ENCODE measurements around the gene PIWIL4. TPM values are rescaled to one million over a fixed set of nuclear protein-coding genes. Genes with fewer than 3 reads are reported as not detected.

Gene PIWIL4
- total and polyA plus RNA-seq, 2 of the 8 experiments (the other 6 are each of a cell fraction or from before 2014, with no cell fraction given), result 0.51 to 0.52 TPM

- Histone ChIP-seq H4K91ac (replicated peaks; ENCODE audit: insufficient read length, low read length) (no peak overlapping the region), H2BK120ac (replicated peaks; ENCODE audit: low read depth, low read length) (no peak overlapping the region), H3K9ac (replicated peaks in 1 of 4; ENCODE audit: extremely low read depth in 1 of 4, low read depth in 3 of 4, low read length in 3 of 4) (no peak overlapping the region), H2AFZ (ENCODE audit: low read length) (no peak overlapping the region), H3K18ac (ENCODE audit: extremely low read depth, low read length) (no peak overlapping the region), H4K5ac (ENCODE audit: insufficient read length, low read depth, low read length) (no peak overlapping the region), H3K4me3 (ENCODE audit: extremely low read depth in 1 of 4, insufficient read depth in 2 of 4, low read depth in 3 of 4, low read length in 4 of 4) (no peak overlapping the region), H3K27me3 (replicated peaks in 1 of 4; ENCODE audit: control insufficient read depth in 3 of 4, extremely low read depth in 1 of 4, insufficient read depth in 3 of 4, low read length in 3 of 4) (no peaks in the 10 kb centered on the region; a peak in 2 of 7 replicates), H2BK12ac (ENCODE audit: low read depth, low read length) (no peak overlapping the region), H2BK20ac (ENCODE audit: low read length) (no peak overlapping the region), H4K8ac (ENCODE audit: extremely low read depth, insufficient read depth, low read length) (no peak overlapping the region), H3K79me1 (ENCODE audit: low read depth, low read length) (no peaks in the 10 kb centered on the region), H3K23me2 (ENCODE audit: low read depth, low read length) (no peaks in the 10 kb centered on the region), H3K23ac (ENCODE audit: insufficient read length) (no peak overlapping the region), H3K14ac (ENCODE audit: insufficient read length) (no peak overlapping the region), H4K20me1 (replicated peaks in 1 of 2; ENCODE audit: control insufficient read depth in 1 of 2, insufficient read depth in 2 of 2, low read length in 2 of 2) (no peaks in the 10 kb centered on the region), H3K27ac (ENCODE audit: low read depth, low read length) (no peak overlapping the region), H3K79me2 (ENCODE audit: control insufficient read depth in 1 of 2, insufficient read depth in 2 of 2, low read length in 2 of 2) (no peaks in the 10 kb centered on the region), H2BK5ac (ENCODE audit: low read depth, low read length) (no peak overlapping the region), H3K4me2 (ENCODE audit: insufficient read depth in 1 of 2, low read depth in 2 of 2, low read length in 2 of 2) (no peak overlapping the region), H3K36me3 (ENCODE audit: control insufficient read depth in 2 of 4, insufficient read depth in 4 of 4, low read length in 3 of 4) (no peaks in the 10 kb centered on the region), H3K4me1 (replicated peaks in 1 of 4; ENCODE audit: control insufficient read depth in 3 of 4, insufficient read depth in 4 of 4, low read length in 3 of 4) (no peaks in the 10 kb centered on the region), H2BK15ac (ENCODE audit: low read length) (no peak overlapping the region), H3K4ac (replicated peaks; ENCODE audit: insufficient read length, low read depth, low read length) (no peak overlapping the region), H3K56ac (replicated peaks; ENCODE audit: insufficient read length, low read depth, low read length) (no peak overlapping the region), H2AK5ac (ENCODE audit: low read depth, low read length) (no peak overlapping the region), H3K9me3 (ENCODE audit: insufficient read depth in 2 of 2, low read depth in 1 of 2, low read length in 1 of 2) (no peaks in the 10 kb centered on the region)
- FAIRE-seq, result no peak
- CTCF ChIA-PET (ENCODE audit: partially characterized antibody), result interaction anchor here (1.0 kb wide), 1 partner anchor 8 kb away, joined by 3 read pairs; no protein-coding TSS in a partner anchor
- WGBS, 2 experiments (ENCODE audit: extremely low coverage in 1 of 2, insufficient coverage in 1 of 2, insufficient read length in 1 of 2, insufficient replicate concordance in 2 of 2, low coverage in 1 of 2, low lambda C conversion rate in 2 of 2, missing lambda C conversion rate in 1 of 2), result 92% methylated on average over 3 of the region's 3 CpGs; no CpG with 5 or more reads in 1 of the 2 experiments
- DNase-seq (ENCODE audit: low read depth in 1 of 2, low spot score in 2 of 2), result no peak
- TF ChIP-seq KDM1A (IDR thresholded peaks at IDR 0.05; ENCODE audit: borderline replicate concordance, low read length) (no peak), CBX8 (IDR thresholded peaks at IDR 0.05; ENCODE audit: borderline replicate concordance, low read depth, low read length) (no peak), CBX5 (IDR thresholded peaks at IDR 0.05; ENCODE audit: low read depth, low read length) (no peak), PHF8 (conservative IDR thresholded peaks at IDR 0.05; ENCODE audit: low read depth, low read length) (no peak), ATF2 (IDR thresholded peaks at IDR 0.05; ENCODE audit: low read length) (no peak)
- POLR2A ChIA-PET (ENCODE audit: partially characterized antibody), result no interaction called here
Observed at GRCh38 chr11:94585399-94585798, 18.2 kb downstream of the PIWIL4 start.
